Measurements from ENCODE around the gene RIMBP2.

RIMBP2 gene

DNA sequence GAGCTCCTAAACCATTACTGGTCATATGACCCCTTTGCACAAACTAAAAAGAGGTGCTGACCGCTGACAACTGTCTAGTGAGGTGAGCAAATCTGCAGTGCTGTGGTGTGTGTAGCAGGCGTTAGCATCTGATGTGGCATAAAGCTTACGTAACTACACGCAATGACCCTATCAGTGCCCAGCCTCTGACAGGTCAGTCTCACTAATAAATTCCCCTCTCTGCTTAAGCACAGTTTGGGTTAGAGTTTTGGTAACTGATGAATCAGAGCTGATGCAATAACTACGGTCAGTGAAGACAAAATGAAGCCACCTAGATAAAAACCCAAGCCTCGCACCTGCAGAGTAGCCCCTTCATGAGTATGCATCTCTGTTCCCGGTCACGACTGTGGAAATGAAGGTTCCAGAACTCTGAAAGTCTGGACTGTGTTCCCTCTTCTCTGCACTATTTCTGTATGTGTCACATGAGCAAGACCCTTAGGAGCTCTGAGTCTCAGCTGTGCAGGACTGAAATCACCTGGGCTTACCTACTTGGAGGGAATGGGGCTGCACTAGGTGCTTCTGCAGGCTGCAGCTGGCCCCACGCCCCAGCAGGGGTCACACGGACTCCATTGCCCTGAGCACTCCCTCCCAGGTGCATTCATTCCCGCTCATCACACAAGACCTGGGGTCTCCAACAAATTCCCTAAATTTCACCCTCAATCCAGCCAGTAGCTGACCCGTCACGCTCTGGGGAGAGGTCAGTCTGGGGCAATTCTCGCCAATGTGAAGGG, 54.4 kb downstream of the RIMBP2 start:
- Histone ChIP-seq H3K27me3 (replicated peaks; ENCODE audit: control insufficient read depth, insufficient read depth, low read length) (no peaks in the 10 kb centered on the region), H3K4me1 (ENCODE audit: control insufficient read depth, insufficient read depth, low read length) (no peaks in the 10 kb centered on the region), H3K4me3 (ENCODE audit: low read length) (no peak overlapping the region), H3K36me3 (ENCODE audit: control insufficient read depth, insufficient read depth, low read length, severe bottlenecking) (no peaks in the 10 kb centered on the region), H3K9ac (ENCODE audit: low read length) (no peak overlapping the region), H3K9me3 (ENCODE audit: control insufficient read depth, low read length) (no peaks in the 10 kb centered on the region)
- no peak for DNase-seq (ENCODE audit: low read depth)

DNA sequence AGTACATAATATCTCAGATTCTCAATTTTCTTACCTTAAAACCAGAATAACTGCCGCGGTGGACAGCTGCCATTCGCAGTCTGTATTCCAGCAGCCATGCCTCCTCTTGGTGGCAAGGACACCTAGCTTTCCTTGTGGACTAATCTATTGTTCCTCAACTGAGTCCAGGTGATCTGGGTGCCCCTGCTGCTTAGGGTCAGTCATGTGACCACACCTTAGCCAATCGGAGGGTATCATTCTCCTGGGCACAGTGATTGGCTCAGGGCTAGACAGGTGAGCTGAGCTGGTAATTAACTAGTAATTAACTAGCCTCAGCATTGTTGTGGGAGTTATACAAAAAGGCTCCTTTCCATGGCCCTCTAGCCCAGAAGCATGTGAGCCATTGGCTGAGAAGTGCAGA, 55.0 kb downstream of the RIMBP2 start:
- DNase-seq (ENCODE audit: low read depth): no peak
- no peaks in the 10 kb centered on the region for H3K9me3 ChIP-seq (ENCODE audit: control insufficient read depth, low read length)

DNA sequence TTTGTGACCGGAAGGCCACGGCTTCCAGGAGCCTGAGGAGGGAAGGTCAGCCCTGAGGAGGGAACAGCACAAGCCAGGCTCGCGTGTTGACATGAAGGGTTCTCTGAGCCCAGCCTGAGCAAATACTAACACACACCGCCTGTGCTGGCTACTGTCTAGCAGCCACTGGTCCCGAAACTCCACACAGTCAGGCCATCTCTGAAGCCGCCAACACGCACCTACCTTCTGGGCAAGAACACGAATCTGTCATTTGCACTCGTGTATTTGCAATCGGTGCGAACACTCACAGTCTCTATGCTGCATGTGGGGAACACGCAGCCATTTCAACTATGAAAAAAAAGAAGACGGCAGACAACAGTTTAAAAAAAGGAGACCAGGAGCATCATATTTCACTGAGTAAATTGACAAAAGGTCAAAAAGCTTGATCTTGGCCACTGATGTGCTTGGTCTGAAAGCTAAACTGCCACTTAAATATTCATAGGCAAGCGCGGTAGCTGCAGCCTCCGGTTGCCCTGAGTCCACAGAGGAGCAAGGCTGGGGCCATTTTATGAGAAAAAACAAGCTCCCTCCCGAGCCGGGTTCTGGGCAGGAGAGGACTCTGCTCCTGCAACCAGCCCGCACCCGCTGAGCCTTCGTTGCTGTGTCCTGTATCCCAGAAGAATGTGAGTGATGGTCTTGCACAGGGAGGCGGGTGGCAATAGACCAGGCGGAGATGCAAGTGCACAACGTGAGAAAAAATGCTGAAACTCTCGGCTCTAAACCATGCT, 57.8 kb downstream of the RIMBP2 start:
- H3K27me3 ChIP-seq (replicated peaks; ENCODE audit: control insufficient read depth, insufficient read depth, low read length): no peaks in the 10 kb centered on the region
- no peak overlapping the region for H3K9ac ChIP-seq (ENCODE audit: low read length)
- DNase-seq (ENCODE audit: low read depth): no peak
- no peaks in the 10 kb centered on the region for H3K4me1 ChIP-seq (ENCODE audit: control insufficient read depth, insufficient read depth, low read length)
- no peaks in the 10 kb centered on the region for H3K36me3 ChIP-seq (ENCODE audit: control insufficient read depth, insufficient read depth, low read length, severe bottlenecking)
- H3K9me3 ChIP-seq (ENCODE audit: control insufficient read depth, low read length): no peaks in the 10 kb centered on the region
- H3K4me3 ChIP-seq (ENCODE audit: low read length): no peak overlapping the region

More for the DNA sequence above, 55.0 kb downstream of the RIMBP2 start:
- Histone ChIP-seq H3K27me3 (replicated peaks; ENCODE audit: control insufficient read depth, insufficient read depth, low read length) (no peaks in the 10 kb centered on the region), H3K9ac (ENCODE audit: low read length) (no peak overlapping the region), H3K36me3 (ENCODE audit: control insufficient read depth, insufficient read depth, low read length, severe bottlenecking) (no peaks in the 10 kb centered on the region), H3K4me1 (ENCODE audit: control insufficient read depth, insufficient read depth, low read length) (no peaks in the 10 kb centered on the region), H3K4me3 (ENCODE audit: low read length) (no peak overlapping the region)

GRCh38 chr12:130656411-130656810, 59.7 kb downstream of the RIMBP2 start:
- H3K9me3 ChIP-seq (ENCODE audit: control insufficient read depth, low read length): no peaks in the 10 kb centered on the region
- H3K4me3 ChIP-seq (ENCODE audit: low read length): no peak overlapping the region
- no peak overlapping the region for H3K9ac ChIP-seq (ENCODE audit: low read length)
- no peaks in the 10 kb centered on the region for H3K4me1 ChIP-seq (ENCODE audit: control insufficient read depth, insufficient read depth, low read length)
- no peaks in the 10 kb centered on the region for H3K27me3 ChIP-seq (replicated peaks; ENCODE audit: control insufficient read depth, insufficient read depth, low read length)
- DNase-seq (ENCODE audit: low read depth): no peak
- H3K36me3 ChIP-seq (ENCODE audit: control insufficient read depth, insufficient read depth, low read length, severe bottlenecking): no peaks in the 10 kb centered on the region

- Histone ChIP-seq H3K4me1 (ENCODE audit: control insufficient read depth, insufficient read depth, low read length) (no peaks in the 10 kb centered on the region), H3K9me3 (ENCODE audit: control insufficient read depth, low read length) (no peaks in the 10 kb centered on the region), H3K9ac (ENCODE audit: low read length) (no peak overlapping the region), H3K4me3 (ENCODE audit: low read length) (no peak overlapping the region), H3K36me3 (ENCODE audit: control insufficient read depth, insufficient read depth, low read length, severe bottlenecking) (no peaks in the 10 kb centered on the region), H3K27me3 (replicated peaks; ENCODE audit: control insufficient read depth, insufficient read depth, low read length) (no peaks in the 10 kb centered on the region)
- no peak for DNase-seq (ENCODE audit: low read depth)
Observed at GRCh38 chr12:130655881-130656280, 60.2 kb downstream of the RIMBP2 start.

DNA sequence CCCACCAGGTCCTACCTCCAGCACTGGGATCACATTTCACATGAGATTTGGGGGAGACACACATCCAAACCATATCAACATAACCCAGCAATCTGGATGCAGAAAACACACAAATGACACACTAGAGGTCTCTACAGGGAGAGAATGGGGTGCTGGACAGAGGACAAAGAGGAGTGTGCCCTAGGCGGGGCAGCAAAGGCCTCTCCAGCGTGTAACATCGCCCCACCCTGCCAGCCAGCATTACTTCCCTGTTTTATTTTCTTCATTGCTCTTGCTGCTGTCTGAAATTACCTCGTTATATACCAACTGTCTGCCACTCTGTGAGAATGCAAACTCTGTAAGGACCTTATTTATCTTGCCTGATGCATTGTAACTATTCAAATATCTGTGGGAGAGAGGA, 61.1 kb downstream of the RIMBP2 start:
- Histone ChIP-seq H3K4me3 (ENCODE audit: low read length) (no peak overlapping the region), H3K9me3 (ENCODE audit: control insufficient read depth, low read length) (no peaks in the 10 kb centered on the region), H3K36me3 (ENCODE audit: control insufficient read depth, insufficient read depth, low read length, severe bottlenecking) (no peaks in the 10 kb centered on the region), H3K9ac (ENCODE audit: low read length) (no peak overlapping the region), H3K27me3 (replicated peaks; ENCODE audit: control insufficient read depth, insufficient read depth, low read length) (no peaks in the 10 kb centered on the region), H3K4me1 (ENCODE audit: control insufficient read depth, insufficient read depth, low read length) (no peaks in the 10 kb centered on the region)
- DNase-seq (ENCODE audit: low read depth): no peak

DNA sequence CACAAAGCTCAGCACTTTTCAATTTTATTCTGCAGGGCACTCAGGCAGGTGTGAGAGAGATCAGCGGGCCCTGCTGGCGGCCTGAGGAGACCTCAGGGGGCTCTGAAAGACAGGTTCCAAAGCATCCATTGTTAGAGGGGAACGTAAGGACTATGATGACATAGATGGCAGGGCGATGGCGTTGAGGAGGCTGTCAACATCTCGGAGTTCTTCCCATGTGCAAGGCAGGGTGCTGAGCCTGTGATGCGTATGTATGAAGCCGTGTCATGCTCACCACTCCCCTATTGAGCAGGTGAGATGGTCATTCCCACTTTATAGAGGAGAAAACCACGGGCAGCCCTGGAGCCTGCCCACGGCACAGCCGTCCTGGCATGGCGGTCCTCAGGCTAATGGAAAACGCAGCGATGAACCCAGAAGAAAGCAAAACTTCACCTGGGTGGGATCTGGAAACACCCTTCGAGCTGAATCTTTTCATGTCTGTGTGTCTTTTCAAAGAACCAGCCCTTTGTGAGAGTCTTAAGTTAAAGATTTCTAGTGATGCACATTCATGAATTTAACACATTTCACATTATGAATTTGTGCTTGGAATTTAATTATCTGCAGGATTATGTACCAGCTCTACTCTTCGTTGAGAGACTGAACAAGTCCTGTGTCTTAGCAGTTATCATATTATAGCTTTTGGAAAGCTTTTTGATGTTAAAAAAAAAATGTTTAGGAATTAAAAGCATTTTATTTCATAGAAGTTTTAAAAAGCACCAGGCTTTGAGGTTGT, 64.7 kb downstream of the RIMBP2 start:
- Histone ChIP-seq H3K4me1 (ENCODE audit: control insufficient read depth, insufficient read depth, low read length) (no peaks in the 10 kb centered on the region), H3K9me3 (ENCODE audit: control insufficient read depth, low read length) (no peaks in the 10 kb centered on the region), H3K9ac (ENCODE audit: low read length) (no peak overlapping the region), H3K27me3 (replicated peaks; ENCODE audit: control insufficient read depth, insufficient read depth, low read length) (no peaks in the 10 kb centered on the region), H3K36me3 (ENCODE audit: control insufficient read depth, insufficient read depth, low read length, severe bottlenecking) (no peaks in the 10 kb centered on the region), H3K4me3 (ENCODE audit: low read length) (no peak overlapping the region)
- no peak for DNase-seq (ENCODE audit: low read depth)

DNA sequence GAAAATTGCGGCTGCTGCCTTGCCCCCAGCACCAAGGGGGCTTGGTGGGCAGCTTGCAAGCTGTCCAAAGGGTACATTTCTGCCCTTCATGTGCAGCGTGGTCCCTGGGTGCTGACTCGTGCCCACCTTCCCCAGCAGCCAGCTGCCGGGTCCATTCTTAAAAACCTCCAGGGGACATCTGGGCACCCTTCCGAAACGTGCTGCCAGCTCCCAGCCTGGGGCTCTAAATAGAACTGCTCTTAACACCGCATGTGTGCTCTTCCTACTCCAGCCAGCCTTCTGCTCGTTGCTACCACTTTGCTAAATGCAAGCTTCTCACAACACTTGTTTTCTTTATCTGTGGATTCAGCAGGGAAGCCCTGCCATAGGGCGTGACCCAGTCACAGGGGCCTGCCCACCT, 66.0 kb downstream of the RIMBP2 start:
- Histone ChIP-seq H3K9ac (ENCODE audit: low read length) (no peak overlapping the region), H3K36me3 (ENCODE audit: control insufficient read depth, insufficient read depth, low read length, severe bottlenecking) (no peaks in the 10 kb centered on the region), H3K4me3 (ENCODE audit: low read length) (no peak overlapping the region), H3K27me3 (replicated peaks; ENCODE audit: control insufficient read depth, insufficient read depth, low read length) (no peaks in the 10 kb centered on the region), H3K4me1 (ENCODE audit: control insufficient read depth, insufficient read depth, low read length) (no peaks in the 10 kb centered on the region), H3K9me3 (ENCODE audit: control insufficient read depth, low read length) (no peaks in the 10 kb centered on the region)
- no peak for DNase-seq (ENCODE audit: low read depth)

DNA sequence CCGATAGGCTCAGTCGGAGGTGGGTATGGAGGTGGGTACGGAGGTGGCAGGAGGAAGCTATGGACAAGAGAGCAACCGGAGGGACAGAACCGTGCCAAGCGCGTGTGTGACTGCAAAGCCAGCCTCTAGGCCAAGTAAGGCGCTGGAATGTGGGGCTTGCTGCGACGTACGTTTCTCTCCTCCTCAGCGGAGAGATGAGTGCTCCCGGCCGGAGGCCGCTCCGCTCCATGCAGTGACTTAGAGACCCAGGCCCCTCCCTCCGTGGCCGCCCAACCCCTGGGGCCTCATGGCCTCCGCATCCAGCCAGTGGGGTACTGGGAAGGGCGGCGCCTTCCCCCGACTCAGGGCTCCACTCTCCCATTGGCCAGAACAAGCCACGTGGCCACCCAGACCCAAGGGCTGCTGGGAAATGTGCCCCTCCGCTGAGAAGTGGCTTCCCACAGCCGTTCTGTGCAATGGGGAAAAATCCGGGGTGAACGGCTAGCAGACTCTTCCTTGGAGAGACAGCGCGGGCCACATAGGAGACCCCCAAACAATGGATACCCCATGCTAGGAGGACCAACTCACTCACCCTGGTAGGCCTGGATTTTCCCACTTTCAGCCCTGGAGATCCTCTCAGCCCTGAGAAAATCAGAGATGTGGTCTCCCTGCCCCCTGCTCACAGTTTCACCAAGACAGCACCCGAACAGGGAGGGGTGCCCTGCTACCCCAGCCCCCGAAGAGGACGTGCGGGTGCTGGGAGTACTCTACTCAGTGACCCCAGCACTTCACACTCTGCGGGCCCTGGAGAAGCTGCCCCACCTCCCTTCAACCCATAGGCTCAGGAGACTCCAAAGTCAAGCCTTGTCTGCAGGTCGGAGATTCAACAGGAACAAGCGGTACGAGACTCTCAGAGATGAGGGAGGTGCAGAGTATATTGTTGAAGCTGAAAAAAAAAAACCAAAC, 66.7 kb downstream of the RIMBP2 start:
- Histone ChIP-seq H3K36me3 (ENCODE audit: control insufficient read depth, insufficient read depth, low read length, severe bottlenecking) (no peaks in the 10 kb centered on the region), H3K4me3 (ENCODE audit: low read length) (no peak overlapping the region), H3K27me3 (replicated peaks; ENCODE audit: control insufficient read depth, insufficient read depth, low read length) (no peaks in the 10 kb centered on the region), H3K4me1 (ENCODE audit: control insufficient read depth, insufficient read depth, low read length) (no peaks in the 10 kb centered on the region), H3K9me3 (ENCODE audit: control insufficient read depth, low read length) (no peaks in the 10 kb centered on the region), H3K9ac (ENCODE audit: low read length) (no peak overlapping the region)
- no peak for DNase-seq (ENCODE audit: low read depth)

GRCh38 chr12:130647814-130648213, 68.3 kb downstream of the RIMBP2 start:
- no peak for DNase-seq (ENCODE audit: low read depth)
- Histone ChIP-seq H3K9me3 (ENCODE audit: control insufficient read depth, low read length) (peaks cover 3% of the 10 kb centered on the region), H3K36me3 (ENCODE audit: control insufficient read depth, insufficient read depth, low read length, severe bottlenecking) (no peaks in the 10 kb centered on the region), H3K27me3 (replicated peaks; ENCODE audit: control insufficient read depth, insufficient read depth, low read length) (no peaks in the 10 kb centered on the region), H3K9ac (ENCODE audit: low read length) (no peak overlapping the region), H3K4me1 (ENCODE audit: control insufficient read depth, insufficient read depth, low read length) (no peaks in the 10 kb centered on the region), H3K4me3 (ENCODE audit: low read length) (no peak overlapping the region)

Data from adipocyte (in vitro differentiated cells).